Heart right ventricle (tissue), 16 donors: ENCODE data around the gene RAB11B. TPM values are rescaled to one million over a fixed set of nuclear protein-coding genes. Genes with fewer than 3 reads are reported as not detected.
"Not testable (repeated sequence)": the region's sequence is repeated elsewhere in the genome, so short reads cannot be mapped to it uniquely, and the experiment has no call there.

Source experiments
- ATAC-seq, 8 donors: fragments of 200-7000 bp; cut with Tn5 transposase; one replicate each; pipeline ENCODE4 v1.9.1; 2020; ENCODE audit warnings: mild to moderate bottlenecking in 8 of 8, moderate library complexity in 8 of 8, moderate number of reproducible peaks in 1 of 8
- DNase-seq, 2 donors: peaks; one replicate each; pipeline ENCODE4 v3.0.0-alpha.2; 2020
- H3K27ac ChIP-seq, 10 donors: fragments of 200-600 bp; sonication (generic) in 2 of 10; one replicate each; pipeline versions ENCODE4 v1.5.0 to v1.8.0; 2020 to 2022; ENCODE audit warnings: mild to moderate bottlenecking in 3 of 10
- H3K27me3 ChIP-seq, 7 donors: fragments of 200-600 bp; one replicate each; pipeline ENCODE4 v1.8.0; 2021 to 2022; ENCODE audit warnings: mild to moderate bottlenecking in 2 of 7
- H3K36me3 ChIP-seq, 9 donors: fragments of 200-600 bp; sonication (generic) in 1 of 9; one replicate each; pipeline versions ENCODE4 v1.5.0 to v1.8.0; 2020 to 2022; ENCODE audit warnings: mild to moderate bottlenecking in 2 of 9
- H3K4me1 ChIP-seq, 9 donors: fragments of 200-600 bp; sonication (generic) in 1 of 9; one replicate each; pipeline versions ENCODE4 v1.5.0 to v1.8.0; 2020 to 2022; ENCODE audit warnings: mild to moderate bottlenecking in 4 of 9
- H3K4me3 ChIP-seq, 10 donors: fragments of 200-600 bp; sonication (generic) in 2 of 10; one replicate each; pipeline versions ENCODE4 v1.5.0 to v1.8.0; 2020 to 2022; ENCODE audit warnings: mild to moderate bottlenecking in 7 of 10, moderate library complexity in 2 of 10
- H3K9me3 ChIP-seq, 11 donors: fragments of 200-600 bp in 10 of 11; sonication (generic) in 2 of 11; one replicate each; pipeline versions ENCODE4 v1.5.0 to v1.8.0; 2013 to 2022; ENCODE audit warnings: mild to moderate bottlenecking in 2 of 11, control low read depth in 1 of 11, moderate library complexity in 1 of 11
- WGBS, 2 donors: extraction: QIAGEN DNeasy Blood & Tissue Kit; methylation state at CpG; one replicate each; pipeline ENCODE4 v1.1.7; 2013; ENCODE audit warnings: inconsistent platforms in 1 of 2; 5-methylcytosine and 5-hydroxymethylcytosine counted together
- intact Hi-C, 10 donors: fragments of 100-400 bp; cut with DNase I; formaldehyde crosslinking; loops; one replicate each; pipeline versions ENCODE4 v1.11.1 to v1.14.2; 2022
- polyA plus RNA-seq, 2 donors: library from polyadenylated mRNA; stranded (reverse); fragments of 200-250 nt; gene quantifications; one replicate each; pipeline ENCODE4 v1.2.3, GENCODE V29; 2013
- total RNA-seq, 10 donors: library from RNA; stranded (reverse); fragmentation: NEBNext Ultra II Directional in 3 of 10; extraction: Animal tissue kit (Norgen Biotek cat#: 25700) in 3 of 10; gene quantifications; one replicate each; pipeline versions ENCODE4 v1.2.1 to v1.2.4, GENCODE V29; 2021 to 2023
- TF ChIP-seq, protein P1 (sequence below), 9 donors: fragments of 200-600 bp; sonication (generic) in 2 of 9; IDR thresholded peaks; one replicate each; pipeline versions ENCODE4 v1.5.0 to v1.8.0; 2021 to 2022; ENCODE audit warnings: antibody characterized with exemption in 9 of 9, mild to moderate bottlenecking in 5 of 9, moderate library complexity in 1 of 9
- donor health status: Arrhythmogenic right ventricular cardiomyopathy.
- donor health status: ischemic (EF 13 %, LVEDD 7.1; RV severe dilation, severe dysfunction).
- donor health status: healthy with polysubstance abuse.
- donor health status: DM: no; HTN: yes; CAD: no.
- donor health status: DM: no; HTN: no; CAD: no.
- donor health status: ischemic (EF 25% LVEDD 6.9; RV normal size, moderate dysfunction).
- donor health status: ischemic (EF 25% LVEDD 5.7; RV mildly dilated, moderate dysfunction).
- donor health status: healthy.
- donor health status: DM: yes; HTN: yes; CAD: no.
- donor health status: Ischemic cardiomyopathy.
- donor health status: ischemic (EF 35%, LVEDD 5.7; RV mildly dilated, moderate dysfunction).
- donor health status: nonischemic (EF 11% LVEDD 7.7; RV severe dilation, severe dysfunction).
- donor health status: DM: yes; HTN: yes; CAD: no.
- donor health status: PGD.
- donor health status: ischemic (EF 29% LVEDD 5.4; RV normal size, mild dysfunction).
- donor health status: nonischemic (EF 23%, LVEDD 6.1; RV moderate dilation, normal function).

The RAB11B gene
- total and polyA plus RNA-seq, 12 donors, result 111 to 178 (median 156) TPM

DNA sequence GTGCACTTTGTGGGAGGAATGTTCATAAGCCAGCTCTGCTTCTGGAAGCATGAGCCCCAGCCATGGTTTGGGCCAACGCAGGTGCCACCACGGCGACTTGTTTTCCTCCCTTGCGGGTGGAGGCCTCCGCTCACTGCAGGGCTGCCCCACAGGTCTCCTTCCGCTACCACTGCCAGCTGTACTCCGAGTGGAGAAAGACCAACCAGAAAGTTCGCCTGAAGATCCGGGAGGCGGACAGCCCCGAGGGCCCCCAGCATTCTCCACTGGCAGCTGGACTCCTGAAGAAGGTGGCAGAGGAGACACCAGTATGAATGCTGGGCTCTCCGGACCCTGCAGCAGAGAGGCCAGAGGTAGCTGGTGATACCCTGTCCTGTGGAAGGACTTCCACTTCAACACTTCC lies 48.1 kb downstream of the RAB11B start:
- TF ChIP-seq, protein P1, sequence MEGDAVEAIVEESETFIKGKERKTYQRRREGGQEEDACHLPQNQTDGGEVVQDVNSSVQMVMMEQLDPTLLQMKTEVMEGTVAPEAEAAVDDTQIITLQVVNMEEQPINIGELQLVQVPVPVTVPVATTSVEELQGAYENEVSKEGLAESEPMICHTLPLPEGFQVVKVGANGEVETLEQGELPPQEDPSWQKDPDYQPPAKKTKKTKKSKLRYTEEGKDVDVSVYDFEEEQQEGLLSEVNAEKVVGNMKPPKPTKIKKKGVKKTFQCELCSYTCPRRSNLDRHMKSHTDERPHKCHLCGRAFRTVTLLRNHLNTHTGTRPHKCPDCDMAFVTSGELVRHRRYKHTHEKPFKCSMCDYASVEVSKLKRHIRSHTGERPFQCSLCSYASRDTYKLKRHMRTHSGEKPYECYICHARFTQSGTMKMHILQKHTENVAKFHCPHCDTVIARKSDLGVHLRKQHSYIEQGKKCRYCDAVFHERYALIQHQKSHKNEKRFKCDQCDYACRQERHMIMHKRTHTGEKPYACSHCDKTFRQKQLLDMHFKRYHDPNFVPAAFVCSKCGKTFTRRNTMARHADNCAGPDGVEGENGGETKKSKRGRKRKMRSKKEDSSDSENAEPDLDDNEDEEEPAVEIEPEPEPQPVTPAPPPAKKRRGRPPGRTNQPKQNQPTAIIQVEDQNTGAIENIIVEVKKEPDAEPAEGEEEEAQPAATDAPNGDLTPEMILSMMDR (IDR thresholded peaks at IDR 0.05), result no peak
- DNase-seq (no peak), ATAC-seq (no peak)
- WGBS, 2 donors, result 96 to 97% methylated on average over 12 of the region's 12 CpGs
- Histone ChIP-seq H3K4me1 (peaks cover 0 to 24% (median 7%) of the 10 kb centered on the region in 9 donors), H3K27ac (no peak overlapping the region), H3K36me3 (peaks cover 0 to 63% (median 13%) of the 10 kb centered on the region in 9 donors), H3K9me3 (no peaks in the 10 kb centered on the region), H3K4me3 (no peak overlapping the region), H3K27me3 (no peaks in the 10 kb centered on the region)
- intact Hi-C loops, result no loop called here

DNA sequence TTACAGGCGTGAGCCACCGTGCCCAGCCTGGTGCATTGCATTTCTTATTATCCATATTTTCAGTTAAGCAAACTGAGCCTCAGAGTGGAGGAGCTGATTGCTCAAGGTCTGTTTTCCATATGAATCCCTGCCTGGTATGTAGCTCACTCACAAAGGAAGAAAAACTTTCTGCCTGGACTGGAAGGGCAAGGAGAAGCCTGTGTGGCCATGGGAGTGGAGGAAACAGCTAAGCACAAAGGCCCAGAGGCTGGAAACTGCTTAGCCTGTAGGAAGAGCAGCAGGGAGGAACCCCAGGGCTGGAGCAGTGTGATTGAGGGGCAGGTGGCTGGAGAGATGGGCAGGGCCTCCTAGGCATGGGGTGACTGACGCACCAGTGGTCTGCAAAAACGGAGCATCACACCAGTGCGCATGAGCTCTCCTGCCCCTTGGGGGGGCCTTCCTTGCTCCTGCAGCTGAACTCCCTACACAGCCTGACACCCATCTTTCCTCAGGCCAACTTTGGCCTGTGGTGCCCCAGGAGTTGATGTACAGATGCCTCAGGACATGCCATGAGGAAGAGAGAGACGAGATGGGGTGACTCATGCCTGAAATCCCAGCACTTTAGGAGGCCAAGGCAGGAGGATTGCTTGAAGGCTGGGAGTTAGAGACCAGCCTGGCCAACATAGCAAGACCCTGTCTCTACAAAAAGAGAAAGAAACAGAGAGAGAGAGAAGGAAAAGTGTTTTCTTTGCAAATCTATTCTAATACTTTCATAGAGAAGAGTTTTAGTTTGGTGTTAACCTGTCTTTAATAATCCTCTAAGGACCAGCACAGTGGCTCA lies 51.8 kb downstream of the RAB11B start:
- 88 to 92% methylated on average over 6 of the region's 6 CpGs for WGBS, 2 donors
- Histone ChIP-seq H3K9me3 (no peaks in the 10 kb centered on the region), H3K27ac (no peak overlapping the region), H3K4me3 (no peak overlapping the region), H3K36me3 (peaks cover 0 to 48% (median 13%) of the 10 kb centered on the region in 9 donors), H3K4me1 (peaks cover 10 to 27% (median 16%) of the 10 kb centered on the region in 9 donors), H3K27me3 (no peaks in the 10 kb centered on the region)
- no peak for DNase-seq
- no peak for ATAC-seq
- intact Hi-C loops, result loop anchor here in 2 of 10 donors (5.0 to 10.0 kb wide), 2 partner anchors 50 to 63 kb away; partner anchors contain the start of genes PRAM1 (in 1 of the 2) and RAB11B (in 1 of the 2)
- TF ChIP-seq, protein P1 (IDR thresholded peaks at IDR 0.05), result no peak

DNA sequence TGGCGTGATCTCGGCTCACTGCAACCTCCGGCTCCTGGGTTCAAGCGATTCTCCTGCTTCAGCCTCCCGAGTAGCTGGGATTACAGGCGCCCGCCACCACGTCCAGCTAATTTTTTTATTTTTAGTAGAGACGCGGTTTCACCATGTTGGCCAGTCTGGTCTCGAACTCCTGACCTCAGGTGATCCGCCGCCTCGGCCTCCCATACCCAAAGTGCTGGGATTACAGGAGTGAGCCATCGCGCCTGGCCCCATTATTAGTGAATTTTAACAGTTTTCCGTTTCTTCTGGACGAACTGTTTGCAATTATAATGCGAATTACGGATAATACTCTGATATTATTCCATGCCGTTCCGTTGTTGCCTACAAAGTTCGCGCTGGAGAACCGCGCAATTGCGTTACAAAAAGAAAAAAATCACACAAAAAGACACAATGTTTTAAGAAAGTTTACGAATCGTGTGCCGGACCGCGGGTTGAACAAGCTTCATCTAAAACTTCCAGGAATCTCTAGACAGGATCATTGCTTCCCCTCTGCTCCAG lies 54.0 kb downstream of the RAB11B start:
- not testable (repeated sequence) for DNase-seq, H3K27me3 ChIP-seq, ATAC-seq, H3K9me3 ChIP-seq
- peak overlapping the region; percentile 81 to 99 (median 90) for H3K4me3 ChIP-seq
- intact Hi-C loops, result loop anchor here in 2 of 10 donors (2.0 to 10.0 kb wide), 3 partner anchors 31 to 61 kb away; partner anchors contain the start of genes MARCHF2 (in 1 of the 2), PRAM1 (in 1 of the 2) and RAB11B (in 1 of the 2)
- 30 to 31% methylated on average over 32 of the region's 32 CpGs for WGBS, 2 donors
- H3K27ac ChIP-seq, result peak overlapping the region in 9 of 10 donors; percentile 92 to 99 (median 97)
- H3K4me1 ChIP-seq, result peaks cover 21 to 45% (median 38%) of the 10 kb centered on the region in 9 donors
- H3K36me3 ChIP-seq, result peaks cover 0 to 36% (median 0%) of the 10 kb centered on the region in 9 donors

DNA sequence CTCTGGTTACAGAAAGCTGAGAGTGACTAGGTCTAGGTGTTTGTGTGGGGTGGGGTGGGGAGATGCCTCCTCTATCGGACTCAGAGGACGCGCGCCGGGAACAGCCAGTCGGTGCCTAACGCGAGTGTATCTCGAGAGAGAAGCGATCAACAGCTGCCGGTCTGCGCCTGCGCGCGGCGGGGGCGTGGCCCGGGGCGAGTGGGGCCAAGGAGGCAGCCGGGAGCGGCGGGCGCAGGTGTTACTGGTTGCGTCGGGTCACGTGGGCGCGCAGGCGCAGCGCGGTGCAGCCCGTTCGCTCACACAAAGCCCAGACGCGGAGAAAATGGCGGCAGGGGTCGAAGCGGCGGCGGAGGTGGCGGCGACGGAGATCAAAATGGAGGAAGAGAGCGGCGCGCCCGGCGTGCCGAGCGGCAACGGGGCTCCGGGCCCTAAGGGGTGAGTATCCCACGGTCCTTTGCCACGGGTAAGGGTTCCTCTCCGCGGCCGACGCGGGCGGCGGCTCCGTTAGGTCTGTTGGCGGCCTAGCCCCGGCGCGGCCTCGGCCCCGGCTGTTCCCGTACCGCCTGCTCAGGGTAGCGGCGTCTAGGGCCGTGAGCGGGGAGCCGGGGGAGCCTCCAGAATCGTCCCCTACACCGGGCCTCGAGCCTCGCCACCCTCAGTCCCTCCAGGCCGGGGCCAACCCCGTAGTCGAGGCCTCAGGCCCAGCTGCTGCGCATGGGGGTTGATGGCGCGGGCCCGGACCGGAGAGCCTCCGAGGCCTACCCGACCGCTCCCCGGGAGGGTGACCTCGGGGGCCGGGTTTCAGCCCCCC lies 54.7 kb downstream of the RAB11B start, which contains the start of gene HNRNPM:
HNRNPM (plus strand) TSS at position 299 of the 811 bp plus-strand sequence; CDS start at position 323, 24 bp downstream.
- WGBS, 2 donors, result 0% methylated on average over 82 to 93 of the region's 93 CpGs
- peak; percentile 99 to 100 for DNase-seq
- Histone ChIP-seq H3K36me3 (peaks cover 0 to 30% (median 0%) of the 10 kb centered on the region in 9 donors), H3K27me3 (no peaks in the 10 kb centered on the region), H3K4me3 (peak within 1 kb of the TSS; percentile 81 to 99 (median 90)), H3K27ac (peak within 1 kb of the TSS; percentile 90 to 99 (median 97)), H3K4me1 (peaks cover 23 to 48% (median 42%) of the 10 kb centered on the region in 9 donors), H3K9me3 (no peaks in the 10 kb centered on the region)
- peak; percentile 98 to 100 (median 99) for ATAC-seq
- TF ChIP-seq, protein P1 (IDR thresholded peaks at IDR 0.05), result no peak
- intact Hi-C loops, result loop anchor here in 4 of 10 donors (2.0 to 10.0 kb wide), 4 partner anchors 32 to 60 kb away; partner anchors contain the start of genes MARCHF2 (in 3 of the 4), PRAM1 (in 1 of the 4) and RAB11B (in 1 of the 4)
